Measurements from ENCODE around the gene TARS3.
A peak's percentile ranks its signal among the peaks of the same experiment; 100 is the strongest.

TARS3 gene

DNA sequence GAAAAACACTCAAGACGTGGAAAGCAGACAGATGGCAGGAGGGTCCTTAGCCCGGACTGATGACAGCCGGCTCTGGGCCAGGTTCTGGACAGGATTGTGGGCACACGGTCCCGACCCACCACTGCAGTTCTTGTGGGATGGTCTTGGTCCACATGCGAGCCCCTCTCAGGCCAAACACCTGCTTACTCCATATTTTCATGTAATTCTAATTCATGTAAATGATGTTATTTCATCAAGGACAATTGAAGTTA lies 104.7 kb downstream of the TARS3 start:
- Histone ChIP-seq H3K27ac (ENCODE audit: low read depth, low read length) (no peak overlapping the region), H3K9me3 (ENCODE audit: low read length) (no peaks in the 10 kb centered on the region), H3K9ac (ENCODE audit: low read length) (no peak overlapping the region), H3K4me1 (ENCODE audit: insufficient read depth, low read length) (peaks cover 13% of the 10 kb centered on the region), H3K36me3 (ENCODE audit: insufficient read depth, low read length) (no peaks in the 10 kb centered on the region), H3K27me3 (ENCODE audit: control insufficient read depth in 1 of 2, insufficient read depth in 2 of 2, low read length in 2 of 2) (no peaks in the 10 kb centered on the region), H3K4me3 (ENCODE audit: low read depth in 1 of 2, low read length in 2 of 2) (no peak overlapping the region)

DNA sequence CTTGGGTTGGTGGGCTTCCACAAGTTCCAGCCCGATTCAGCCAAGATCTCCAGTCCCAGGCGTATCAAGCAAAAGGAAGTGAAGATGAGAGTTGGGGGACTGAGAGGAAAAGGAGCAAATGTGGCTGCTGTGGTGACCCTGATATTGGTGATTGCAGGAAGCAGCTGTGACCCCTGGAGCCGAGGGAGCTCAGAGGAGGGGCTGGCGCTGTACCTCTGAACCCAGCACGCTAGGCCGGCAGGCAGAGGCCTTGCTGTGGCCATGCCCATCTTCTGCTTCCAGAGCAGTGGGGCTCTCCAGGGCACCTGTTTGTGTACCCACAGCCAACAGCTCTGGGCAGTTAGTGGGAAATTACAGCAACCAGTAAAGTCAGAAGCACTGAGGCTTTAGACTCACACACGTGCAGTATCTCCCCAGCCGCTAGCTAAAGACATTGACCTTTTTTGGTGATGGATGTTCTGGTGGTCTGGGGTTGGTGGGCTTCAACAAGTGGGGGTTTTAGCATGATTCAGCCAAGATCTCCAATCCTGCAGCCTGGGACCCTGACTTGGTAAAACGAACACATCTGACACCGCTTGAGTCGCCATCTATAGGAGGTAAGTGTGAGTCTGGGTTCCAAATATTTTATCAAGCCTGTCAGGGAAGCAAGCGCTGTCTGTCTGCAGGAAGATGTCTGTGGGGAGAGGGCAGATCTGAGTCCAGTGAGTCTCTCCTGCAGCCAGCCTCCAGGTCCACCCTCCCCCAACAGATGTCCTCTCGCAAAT lies 105.2 kb downstream of the TARS3 start:
- Histone ChIP-seq H3K4me1 (ENCODE audit: insufficient read depth, low read length) (peaks cover 13% of the 10 kb centered on the region), H3K9ac (ENCODE audit: low read length) (no peak overlapping the region)

DNA sequence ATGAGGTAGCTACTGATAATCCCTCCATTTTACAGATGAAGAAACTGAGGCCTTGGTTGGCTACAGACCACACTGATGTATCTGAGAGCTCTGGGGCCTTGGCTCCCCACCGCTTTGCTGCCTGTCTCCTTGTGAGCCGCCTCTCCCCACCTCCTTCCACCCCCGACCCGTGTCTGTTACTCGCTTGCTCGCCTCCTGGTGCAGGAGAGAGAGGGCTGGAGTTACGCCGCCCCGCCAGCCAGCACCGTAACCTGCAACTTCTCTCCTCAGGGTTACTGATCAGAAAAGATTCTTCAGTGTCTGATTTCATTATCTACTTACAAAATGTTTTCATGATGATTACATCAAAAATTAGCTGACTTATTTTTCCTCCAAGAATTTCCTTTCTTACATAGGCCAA lies 106.2 kb downstream of the TARS3 start:
- H3K4me1 ChIP-seq (ENCODE audit: insufficient read depth, low read length): peaks cover 19% of the 10 kb centered on the region
- no peaks in the 10 kb centered on the region for H3K36me3 ChIP-seq (ENCODE audit: insufficient read depth, low read length)
- no peak overlapping the region for H3K27ac ChIP-seq (ENCODE audit: low read depth, low read length)

More for the DNA sequence above, 105.2 kb downstream of the TARS3 start:
- Histone ChIP-seq H3K4me3 (ENCODE audit: low read depth in 1 of 2, low read length in 2 of 2) (no peak overlapping the region), H3K36me3 (ENCODE audit: insufficient read depth, low read length) (no peaks in the 10 kb centered on the region), H3K27ac (ENCODE audit: low read depth, low read length) (no peak overlapping the region), H3K9me3 (ENCODE audit: low read length) (no peaks in the 10 kb centered on the region), H3K27me3 (ENCODE audit: control insufficient read depth in 1 of 2, insufficient read depth in 2 of 2, low read length in 2 of 2) (no peaks in the 10 kb centered on the region)

DNA sequence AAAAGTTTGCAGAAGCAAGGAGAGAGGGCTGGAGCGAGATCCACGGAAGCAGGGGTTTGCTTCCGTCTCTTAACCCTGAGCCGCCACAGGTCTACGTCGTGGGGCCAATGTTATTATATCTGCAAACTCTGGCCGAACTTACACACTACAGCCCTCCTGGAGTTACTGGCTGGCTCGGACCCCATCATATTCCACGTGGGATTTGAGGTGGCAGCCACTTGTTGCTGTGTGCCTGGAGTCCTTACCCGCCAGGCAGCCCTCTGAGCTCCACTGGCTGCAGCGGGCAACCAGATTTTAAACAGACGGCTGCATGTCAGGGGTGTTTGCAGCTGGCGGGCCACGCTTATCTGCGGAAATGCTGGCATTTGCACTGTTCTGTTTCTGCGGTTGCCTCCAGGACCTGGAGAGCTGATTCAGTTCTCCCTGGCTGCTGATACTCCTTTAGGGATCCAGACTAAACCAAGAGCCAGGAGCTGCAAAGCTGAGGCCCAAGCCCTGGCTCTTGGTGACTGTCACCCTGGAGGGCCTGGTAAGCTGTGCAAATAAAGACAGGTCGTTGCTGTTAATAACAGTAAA lies 106.8 kb downstream of the TARS3 start:
- no peaks in the 10 kb centered on the region for H3K27me3 ChIP-seq (ENCODE audit: control insufficient read depth in 1 of 2, insufficient read depth in 2 of 2, low read length in 2 of 2)
- H3K9ac ChIP-seq (ENCODE audit: low read length): no peak overlapping the region
- no peaks in the 10 kb centered on the region for H3K9me3 ChIP-seq (ENCODE audit: low read length)
- H3K4me1 ChIP-seq (ENCODE audit: insufficient read depth, low read length): peaks cover 21% of the 10 kb centered on the region
- H3K4me3 ChIP-seq (ENCODE audit: low read depth in 1 of 2, low read length in 2 of 2): no peak overlapping the region
- no peak overlapping the region for H3K27ac ChIP-seq (ENCODE audit: low read depth, low read length)
- H3K36me3 ChIP-seq (ENCODE audit: insufficient read depth, low read length): no peaks in the 10 kb centered on the region

More for the DNA sequence above, 106.2 kb downstream of the TARS3 start:
- Histone ChIP-seq H3K9ac (ENCODE audit: low read length) (no peak overlapping the region), H3K4me3 (ENCODE audit: low read depth in 1 of 2, low read length in 2 of 2) (no peak overlapping the region), H3K9me3 (ENCODE audit: low read length) (no peaks in the 10 kb centered on the region), H3K27me3 (ENCODE audit: control insufficient read depth in 1 of 2, insufficient read depth in 2 of 2, low read length in 2 of 2) (no peaks in the 10 kb centered on the region)

- Histone ChIP-seq H3K9ac (ENCODE audit: low read length) (no peak overlapping the region), H3K27me3 (ENCODE audit: control insufficient read depth in 1 of 2, insufficient read depth in 2 of 2, low read length in 2 of 2) (no peaks in the 10 kb centered on the region), H3K9me3 (ENCODE audit: low read length) (no peaks in the 10 kb centered on the region), H3K27ac (ENCODE audit: low read depth, low read length) (no peak overlapping the region), H3K36me3 (ENCODE audit: insufficient read depth, low read length) (no peaks in the 10 kb centered on the region), H3K4me3 (ENCODE audit: low read depth in 1 of 2, low read length in 2 of 2) (peak overlapping the region; percentile 13 to 51), H3K4me1 (ENCODE audit: insufficient read depth, low read length) (peaks cover 21% of the 10 kb centered on the region)
Measured at GRCh38 chr15:101615986-101616848, 108.1 kb downstream of the TARS3 start.

DNA sequence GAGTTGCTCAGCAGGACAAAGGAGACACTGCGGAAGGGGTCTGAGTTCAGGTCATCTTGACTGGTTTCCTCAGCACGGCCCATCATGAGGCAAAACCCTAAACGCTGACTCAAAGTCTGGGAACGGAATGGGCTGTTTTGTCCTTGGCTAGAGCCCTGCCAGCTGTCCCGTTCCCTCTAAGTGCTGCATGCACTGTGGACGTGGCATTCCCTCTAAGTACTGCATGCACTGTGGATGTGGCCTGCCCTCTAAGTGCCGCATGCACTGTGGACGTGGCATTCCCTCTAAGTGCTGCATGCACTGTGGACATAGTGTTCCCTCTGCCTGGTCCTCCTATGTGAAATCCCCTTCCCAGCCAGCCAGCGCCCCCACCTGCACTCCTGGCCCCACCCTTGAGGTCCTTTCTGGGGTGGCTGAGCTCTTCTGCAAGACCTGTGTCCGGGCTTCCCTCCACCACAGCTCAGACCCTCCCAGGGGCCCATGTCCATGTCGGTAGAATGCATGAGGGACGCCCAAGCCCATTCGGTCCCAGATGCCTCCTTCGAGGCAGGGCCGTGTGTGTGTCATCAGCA lies 108.8 kb downstream of the TARS3 start:
- Histone ChIP-seq H3K4me1 (ENCODE audit: insufficient read depth, low read length) (peaks cover 21% of the 10 kb centered on the region), H3K9ac (ENCODE audit: low read length) (no peak overlapping the region), H3K27me3 (ENCODE audit: control insufficient read depth in 1 of 2, insufficient read depth in 2 of 2, low read length in 2 of 2) (no peaks in the 10 kb centered on the region), H3K36me3 (ENCODE audit: insufficient read depth, low read length) (no peaks in the 10 kb centered on the region), H3K4me3 (ENCODE audit: low read depth in 1 of 2, low read length in 2 of 2) (peak overlapping the region in 1 of 2 donors; percentile 13), H3K27ac (ENCODE audit: low read depth, low read length) (no peak overlapping the region), H3K9me3 (ENCODE audit: low read length) (no peaks in the 10 kb centered on the region)

GRCh38 chr15:101614761-101615160 lies 109.5 kb downstream of the TARS3 start:
- Histone ChIP-seq H3K9ac (ENCODE audit: low read length) (no peak overlapping the region), H3K4me1 (ENCODE audit: insufficient read depth, low read length) (peaks cover 21% of the 10 kb centered on the region), H3K36me3 (ENCODE audit: insufficient read depth, low read length) (no peaks in the 10 kb centered on the region), H3K4me3 (ENCODE audit: low read depth in 1 of 2, low read length in 2 of 2) (no peak overlapping the region), H3K9me3 (ENCODE audit: low read length) (no peaks in the 10 kb centered on the region), H3K27me3 (ENCODE audit: control insufficient read depth in 1 of 2, insufficient read depth in 2 of 2, low read length in 2 of 2) (no peaks in the 10 kb centered on the region), H3K27ac (ENCODE audit: low read depth, low read length) (no peak overlapping the region)

GRCh38 chr15:101614001-101614585 lies 110.2 kb downstream of the TARS3 start:
- peaks cover 21% of the 10 kb centered on the region for H3K4me1 ChIP-seq (ENCODE audit: insufficient read depth, low read length)
- H3K9ac ChIP-seq (ENCODE audit: low read length): no peak overlapping the region
- no peaks in the 10 kb centered on the region for H3K9me3 ChIP-seq (ENCODE audit: low read length)
- no peaks in the 10 kb centered on the region for H3K27me3 ChIP-seq (ENCODE audit: control insufficient read depth in 1 of 2, insufficient read depth in 2 of 2, low read length in 2 of 2)
- no peak overlapping the region for H3K27ac ChIP-seq (ENCODE audit: low read depth, low read length)
- no peaks in the 10 kb centered on the region for H3K36me3 ChIP-seq (ENCODE audit: insufficient read depth, low read length)
- H3K4me3 ChIP-seq (ENCODE audit: low read depth in 1 of 2, low read length in 2 of 2): no peak overlapping the region

GRCh38 chr15:101613130-101614000 lies 110.9 kb downstream of the TARS3 start:
- H3K9ac ChIP-seq (ENCODE audit: low read length): no peak overlapping the region

DNA sequence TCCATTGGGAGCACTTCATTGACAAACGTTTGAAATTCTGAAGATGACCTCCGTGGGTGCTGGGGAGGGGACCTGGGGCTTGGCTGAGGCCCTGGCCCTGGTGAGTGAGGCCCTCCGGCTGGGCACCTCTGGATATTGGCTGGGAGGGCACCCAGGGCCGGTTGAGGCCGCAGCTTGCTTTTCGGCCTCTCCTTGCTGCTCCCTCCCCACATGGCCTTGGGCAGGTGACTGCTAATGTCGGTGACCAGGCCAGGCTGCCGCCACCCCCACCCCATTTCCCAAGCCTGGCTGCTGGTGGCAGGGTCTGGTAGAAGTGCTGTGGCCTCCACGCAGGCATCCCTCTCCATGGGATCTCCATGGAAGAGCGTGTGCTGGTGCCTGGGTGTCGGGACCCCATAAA lies 111.6 kb downstream of the TARS3 start:
- Histone ChIP-seq H3K4me1 (ENCODE audit: insufficient read depth, low read length) (peaks cover 21% of the 10 kb centered on the region), H3K27ac (ENCODE audit: low read depth, low read length) (no peak overlapping the region)

More at GRCh38 chr15:101613130-101614000, 110.9 kb downstream of the TARS3 start:
- Histone ChIP-seq H3K36me3 (ENCODE audit: insufficient read depth, low read length) (no peaks in the 10 kb centered on the region), H3K27me3 (ENCODE audit: control insufficient read depth in 1 of 2, insufficient read depth in 2 of 2, low read length in 2 of 2) (no peaks in the 10 kb centered on the region), H3K9me3 (ENCODE audit: low read length) (no peaks in the 10 kb centered on the region), H3K4me1 (ENCODE audit: insufficient read depth, low read length) (peaks cover 21% of the 10 kb centered on the region), H3K27ac (ENCODE audit: low read depth, low read length) (no peak overlapping the region), H3K4me3 (ENCODE audit: low read depth in 1 of 2, low read length in 2 of 2) (no peak overlapping the region)

More for the DNA sequence above, 111.6 kb downstream of the TARS3 start:
- H3K4me3 ChIP-seq (ENCODE audit: low read depth in 1 of 2, low read length in 2 of 2): no peak overlapping the region
- H3K9ac ChIP-seq (ENCODE audit: low read length): no peak overlapping the region
- H3K27me3 ChIP-seq (ENCODE audit: control insufficient read depth in 1 of 2, insufficient read depth in 2 of 2, low read length in 2 of 2): no peaks in the 10 kb centered on the region
- no peaks in the 10 kb centered on the region for H3K36me3 ChIP-seq (ENCODE audit: insufficient read depth, low read length)
- H3K9me3 ChIP-seq (ENCODE audit: low read length): no peaks in the 10 kb centered on the region

Data from muscle layer of colon (tissue), 2 donors.